Effector memory CD4-positive, alpha-beta T cell (primary cell): ENCODE results near the gene LRSAM1.

ENCODE experiments used
- DNase-seq, 3 donors: peaks; one replicate each; pipeline ENCODE4 v3.0.0-alpha.2; 2020
- H3K27ac ChIP-seq: 2 replicates; pipeline ENCODE4 v1.7.0; 2013; ENCODE audit warnings: mild to moderate bottlenecking, low read length, moderate library complexity; ENCODE audit not compliant: insufficient read depth, poor library complexity, severe bottlenecking
- H3K27me3 ChIP-seq: replicated peaks from 2 replicates; pipeline ENCODE4 v1.7.0; 2013; ENCODE audit warnings: mild to moderate bottlenecking, low read length; ENCODE audit not compliant: insufficient read depth, control insufficient read depth, poor library complexity, severe bottlenecking
- H3K36me3 ChIP-seq: 2 replicates; pipeline ENCODE4 v1.7.0; 2013; ENCODE audit warnings: mild to moderate bottlenecking, low read length, moderate library complexity; ENCODE audit not compliant: control insufficient read depth, insufficient read depth
- H3K4me1 ChIP-seq: 2 replicates; pipeline ENCODE4 v1.7.0; 2013; ENCODE audit warnings: low read length, mild to moderate bottlenecking; ENCODE audit not compliant: control insufficient read depth, insufficient read depth, poor library complexity, severe bottlenecking
- H3K4me3 ChIP-seq: 2 replicates; pipeline ENCODE4 v1.7.0; 2013; ENCODE audit warnings: low read length, low read depth, mild to moderate bottlenecking; ENCODE audit not compliant: insufficient read depth, poor library complexity, severe bottlenecking
- H3K9me3 ChIP-seq: 2 replicates; pipeline ENCODE4 v1.7.0; 2013; ENCODE audit warnings: mild to moderate bottlenecking, low read length, moderate library complexity; ENCODE audit not compliant: control insufficient read depth

Gene LRSAM1

DNA sequence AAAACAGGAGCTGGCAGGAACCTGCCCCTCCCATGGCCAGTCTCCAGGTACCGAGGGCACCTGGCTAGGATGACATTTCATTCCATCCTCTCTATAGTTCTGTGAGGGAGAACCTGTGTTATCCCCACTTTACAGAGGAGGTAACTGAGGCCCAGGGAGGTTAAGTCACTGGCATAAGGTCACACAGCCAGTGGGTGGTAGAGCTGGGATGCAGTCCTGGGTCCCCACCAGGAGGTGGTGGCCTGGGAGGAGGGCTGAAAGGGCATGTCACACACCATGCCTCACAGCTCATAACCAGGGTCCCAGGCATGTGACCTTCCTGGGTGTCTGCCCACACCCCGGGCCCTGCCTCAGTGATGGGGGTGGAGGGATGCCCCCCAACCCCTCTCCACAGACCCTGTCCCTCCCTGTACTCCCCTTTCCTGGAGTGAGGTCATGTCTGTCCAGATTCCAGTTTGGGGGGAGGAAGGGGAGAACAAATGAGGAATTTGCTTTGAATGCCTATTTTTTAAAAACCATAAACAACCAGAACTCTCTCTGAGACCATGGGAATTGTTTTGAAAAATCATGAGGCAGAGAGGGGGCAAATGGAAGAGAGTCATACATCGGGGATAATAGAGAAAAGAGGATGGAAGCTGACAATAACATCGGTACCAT is 83.1 kb downstream of the LRSAM1 start:
- Histone ChIP-seq H3K36me3 (no peaks in the 10 kb centered on the region), H3K4me3 (no peak overlapping the region), H3K4me1 (no peaks in the 10 kb centered on the region), H3K27ac (no peak overlapping the region), H3K9me3 (no peaks in the 10 kb centered on the region), H3K27me3 (no peaks in the 10 kb centered on the region)
- no peak for DNase-seq

DNA sequence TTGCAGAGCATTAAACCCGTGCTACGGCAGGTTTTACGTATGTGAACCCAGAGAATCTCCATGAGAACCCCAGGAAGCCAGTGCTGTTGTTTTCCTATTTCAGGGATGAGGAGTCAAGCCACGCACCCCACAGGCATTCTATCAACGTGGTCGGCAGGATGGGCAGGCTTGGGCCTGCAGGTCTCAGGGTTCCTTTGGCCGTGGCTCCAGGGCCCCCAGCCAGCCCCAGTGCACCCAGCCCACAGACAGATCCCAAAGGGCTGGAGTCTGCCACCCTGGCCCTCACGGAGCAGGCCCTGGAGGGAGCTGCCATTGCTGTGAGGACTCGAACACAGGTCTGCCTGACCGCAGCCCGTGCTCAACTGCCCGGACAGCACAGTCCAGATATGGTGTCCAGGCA is 83.6 kb downstream of the LRSAM1 start:
- no peaks in the 10 kb centered on the region for H3K4me1 ChIP-seq
- no peak overlapping the region for H3K27ac ChIP-seq
- H3K4me3 ChIP-seq: no peak overlapping the region
- H3K36me3 ChIP-seq: no peaks in the 10 kb centered on the region
- H3K27me3 ChIP-seq: no peaks in the 10 kb centered on the region
- DNase-seq: no peak
- H3K9me3 ChIP-seq: no peaks in the 10 kb centered on the region

DNA sequence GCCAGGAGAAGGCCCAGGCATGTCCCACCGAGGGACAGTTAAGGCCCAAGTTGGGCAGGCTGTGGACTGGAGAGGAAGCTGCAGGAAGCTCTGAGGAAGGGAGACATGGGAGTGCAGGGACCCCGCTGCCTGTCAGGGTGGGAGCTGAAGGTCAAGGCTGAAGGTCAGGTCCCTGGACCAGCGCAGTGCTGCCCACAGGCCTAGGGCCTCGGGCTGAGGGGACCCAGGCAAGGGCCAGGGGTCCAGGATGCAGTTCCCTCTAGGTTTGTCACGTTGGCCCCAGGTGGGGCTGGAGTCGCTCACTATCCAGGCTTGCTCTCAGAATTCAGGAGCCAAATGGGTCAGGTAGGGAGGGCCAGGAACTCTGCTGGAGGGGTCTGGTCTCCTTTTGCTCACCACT is 84.1 kb downstream of the LRSAM1 start:
- Histone ChIP-seq H3K27ac (no peak overlapping the region), H3K4me3 (no peak overlapping the region)

DNA sequence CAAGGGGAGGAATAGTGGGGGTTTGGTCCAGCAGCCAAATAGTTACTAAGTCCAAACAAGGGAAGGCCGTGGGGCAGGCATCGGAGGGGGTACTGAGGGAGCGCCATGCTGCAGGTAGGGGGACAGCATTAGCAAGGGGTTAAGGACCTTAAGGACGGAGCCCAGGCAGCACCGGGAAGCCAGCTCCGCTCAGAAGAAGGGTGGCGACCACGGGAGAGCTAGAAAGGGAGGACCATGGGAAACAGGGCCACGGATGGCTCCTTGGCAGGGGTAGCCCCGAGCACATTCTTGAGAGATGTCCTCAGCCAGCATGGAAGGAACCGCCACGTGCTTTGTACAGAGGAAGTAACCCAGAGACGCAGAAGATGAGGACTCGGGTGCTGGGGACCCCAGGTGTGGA is 84.5 kb downstream of the LRSAM1 start:
- Histone ChIP-seq H3K27me3 (no peaks in the 10 kb centered on the region), H3K27ac (no peak overlapping the region), H3K9me3 (no peaks in the 10 kb centered on the region), H3K4me3 (no peak overlapping the region), H3K4me1 (no peaks in the 10 kb centered on the region), H3K36me3 (no peaks in the 10 kb centered on the region)
- DNase-seq: no peak

More for the DNA sequence above, 84.1 kb downstream of the LRSAM1 start:
- DNase-seq: no peak
- Histone ChIP-seq H3K36me3 (no peaks in the 10 kb centered on the region), H3K4me1 (no peaks in the 10 kb centered on the region), H3K9me3 (no peaks in the 10 kb centered on the region), H3K27me3 (no peaks in the 10 kb centered on the region)

DNA sequence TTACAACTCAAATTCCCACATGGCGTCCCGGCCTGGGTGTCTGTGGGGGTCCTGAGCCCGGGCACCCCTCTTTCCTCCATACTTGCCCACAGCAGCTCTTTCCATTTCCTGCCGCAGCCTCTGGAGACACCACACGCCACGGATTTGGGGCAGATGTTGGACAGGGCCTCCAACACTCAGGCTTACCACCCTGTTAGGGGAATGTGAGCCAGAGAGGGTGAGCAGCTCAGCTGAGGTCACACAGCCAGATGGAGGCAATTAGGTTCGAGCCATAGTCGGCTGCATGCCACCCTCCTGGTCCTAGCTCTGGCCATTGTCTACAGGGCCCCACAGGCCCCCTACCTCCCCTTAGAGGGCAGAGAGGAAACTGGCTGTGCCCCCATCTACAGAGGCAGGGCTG is 85.2 kb downstream of the LRSAM1 start:
- DNase-seq: no peak
- H3K27me3 ChIP-seq: no peaks in the 10 kb centered on the region
- no peak overlapping the region for H3K4me3 ChIP-seq
- no peaks in the 10 kb centered on the region for H3K9me3 ChIP-seq
- H3K27ac ChIP-seq: no peak overlapping the region
- no peaks in the 10 kb centered on the region for H3K4me1 ChIP-seq
- H3K36me3 ChIP-seq: no peaks in the 10 kb centered on the region

DNA sequence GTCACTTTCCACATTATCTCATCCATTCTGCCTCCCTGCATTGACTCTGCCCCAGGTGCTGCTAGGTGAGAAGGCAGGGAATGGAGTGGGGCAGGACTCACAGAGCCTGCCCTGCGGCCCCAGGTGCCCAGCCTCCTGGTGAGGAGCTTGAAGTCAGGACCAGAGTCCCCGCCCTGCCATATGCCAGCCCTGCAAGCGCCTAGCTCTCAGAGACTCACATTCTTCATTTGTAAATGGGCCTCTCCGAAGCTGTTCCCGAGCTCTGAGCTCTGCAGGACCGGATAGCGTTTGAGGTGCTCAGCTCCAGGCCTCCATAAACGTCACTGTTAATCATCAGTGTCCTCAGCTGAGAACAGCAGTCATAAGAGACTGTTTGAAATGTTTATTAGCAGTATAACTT is 85.7 kb downstream of the LRSAM1 start:
- Histone ChIP-seq H3K27ac (no peak overlapping the region), H3K4me3 (no peak overlapping the region), H3K4me1 (no peaks in the 10 kb centered on the region), H3K27me3 (no peaks in the 10 kb centered on the region), H3K9me3 (no peaks in the 10 kb centered on the region), H3K36me3 (no peaks in the 10 kb centered on the region)
- no peak for DNase-seq

DNA sequence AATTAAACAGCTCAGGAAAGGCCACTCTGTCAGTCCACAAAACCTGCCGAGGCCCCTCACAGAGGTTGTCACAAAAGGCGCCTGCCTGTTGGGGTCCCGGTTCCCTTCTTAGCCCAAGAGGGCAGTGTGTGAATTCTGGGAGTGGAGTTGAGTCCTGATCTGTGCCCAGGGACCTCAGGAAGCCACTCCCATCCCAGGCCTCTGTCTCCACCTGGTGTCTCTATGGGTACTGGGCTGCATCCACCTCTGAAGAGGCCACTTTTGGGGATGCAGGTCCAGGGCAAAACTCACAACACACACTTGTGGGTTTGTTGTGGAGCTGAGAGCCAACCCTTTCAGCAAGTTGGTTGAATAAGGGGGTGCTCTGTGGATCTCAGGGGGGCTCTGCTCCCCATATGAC is 86.5 kb downstream of the LRSAM1 start:
- no peak for DNase-seq
- no peaks in the 10 kb centered on the region for H3K36me3 ChIP-seq
- no peak overlapping the region for H3K4me3 ChIP-seq
- H3K9me3 ChIP-seq: no peaks in the 10 kb centered on the region
- no peak overlapping the region for H3K27ac ChIP-seq
- no peaks in the 10 kb centered on the region for H3K27me3 ChIP-seq
- no peaks in the 10 kb centered on the region for H3K4me1 ChIP-seq

DNA sequence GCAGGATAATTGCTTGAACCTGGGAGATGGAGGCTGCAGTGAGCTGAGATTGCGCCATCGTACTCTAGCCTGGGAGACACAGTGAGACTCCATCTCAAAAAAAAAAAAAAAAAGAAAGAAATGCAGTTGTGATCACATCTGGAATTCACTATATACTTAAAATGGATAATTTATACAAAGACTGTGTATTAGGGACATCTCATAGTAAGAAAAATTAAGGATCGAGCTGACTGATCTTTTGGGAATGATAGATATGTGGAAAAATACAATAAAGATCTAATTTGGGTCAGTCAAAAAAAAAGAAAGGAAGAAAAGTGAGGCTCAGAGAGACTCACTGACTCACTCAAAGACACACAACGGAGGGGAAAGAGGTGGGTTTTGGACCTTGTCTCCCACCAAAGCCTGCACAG is 87.5 kb downstream of the LRSAM1 start:
- Histone ChIP-seq H3K9me3 (no peaks in the 10 kb centered on the region), H3K27ac (no peak overlapping the region), H3K4me3 (no peak overlapping the region), H3K36me3 (no peaks in the 10 kb centered on the region), H3K27me3 (no peaks in the 10 kb centered on the region), H3K4me1 (no peaks in the 10 kb centered on the region)
- DNase-seq: no peak

DNA sequence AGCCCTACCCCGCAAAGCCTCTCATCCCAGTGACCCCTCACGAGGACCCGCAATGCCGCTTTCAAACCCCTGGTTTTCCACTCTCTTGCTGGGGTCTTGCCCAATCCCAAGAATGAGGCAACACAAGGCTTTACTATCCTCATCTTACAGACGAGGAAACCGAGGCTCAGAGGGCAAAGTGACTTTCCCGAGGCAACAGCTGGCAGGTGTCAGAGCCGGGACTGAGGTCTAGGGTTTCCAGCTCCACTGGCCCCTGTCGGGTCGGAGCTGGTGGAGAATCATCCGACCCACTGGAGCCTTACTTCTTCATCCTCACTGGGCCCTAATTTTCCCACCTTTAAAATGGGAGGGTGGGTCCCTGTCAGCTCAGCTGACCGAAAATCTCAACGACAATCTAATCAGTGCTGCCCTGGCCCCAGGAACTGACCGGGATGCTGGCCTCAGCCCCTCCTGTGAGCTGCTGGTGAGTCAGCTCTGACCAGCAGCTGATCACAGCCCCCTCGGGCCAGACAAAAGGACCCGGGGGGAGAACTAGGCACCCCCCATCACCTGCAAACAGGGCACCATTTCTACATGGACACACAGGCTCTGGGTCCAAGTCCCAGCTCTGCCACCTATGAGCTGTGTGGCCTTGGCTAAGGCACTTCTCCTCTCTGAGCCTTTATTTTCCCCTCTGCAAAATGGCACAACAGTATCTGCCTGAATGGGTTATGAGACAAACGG is 88.1 kb downstream of the LRSAM1 start:
- H3K4me1 ChIP-seq: no peaks in the 10 kb centered on the region
- no peaks in the 10 kb centered on the region for H3K9me3 ChIP-seq
- no peaks in the 10 kb centered on the region for H3K27me3 ChIP-seq
- H3K27ac ChIP-seq: no peak overlapping the region
- no peak overlapping the region for H3K4me3 ChIP-seq
- no peaks in the 10 kb centered on the region for H3K36me3 ChIP-seq
- no peak for DNase-seq

DNA sequence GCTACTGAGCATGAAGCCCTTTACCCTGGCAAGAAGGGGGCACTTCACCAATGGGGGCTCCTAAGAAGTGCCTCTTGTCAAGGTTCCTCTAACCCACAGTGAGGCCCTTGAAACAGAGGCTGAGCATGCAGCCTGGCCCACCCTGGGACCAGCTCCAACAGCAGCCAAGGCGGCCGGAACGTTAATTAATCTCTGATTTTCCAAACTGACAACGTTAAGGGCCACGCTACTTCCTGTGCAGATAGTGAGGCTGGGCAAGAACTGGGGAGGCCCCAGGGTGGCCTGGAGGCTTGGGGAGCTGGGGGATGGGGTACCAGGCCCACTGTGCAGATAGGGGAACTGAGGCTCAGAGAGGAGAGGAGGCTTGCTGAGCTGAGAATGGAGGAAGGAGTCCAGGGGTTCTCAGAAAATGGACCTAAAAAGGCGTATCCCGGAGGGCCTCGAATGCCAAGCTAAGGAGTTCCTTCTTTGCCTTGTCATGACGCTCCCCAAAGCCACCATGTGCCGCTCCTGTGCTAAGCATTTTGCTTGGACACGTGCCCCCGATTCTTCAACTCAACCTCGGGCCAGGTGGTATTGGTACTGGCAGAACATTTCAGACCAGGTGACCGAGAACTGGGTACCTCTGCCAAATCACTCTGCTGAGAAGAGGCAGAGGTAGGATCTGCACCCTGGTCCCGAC is 88.8 kb downstream of the LRSAM1 start:
- Histone ChIP-seq H3K4me1 (no peaks in the 10 kb centered on the region), H3K4me3 (no peak overlapping the region), H3K27me3 (no peaks in the 10 kb centered on the region), H3K9me3 (no peaks in the 10 kb centered on the region), H3K27ac (no peak overlapping the region), H3K36me3 (no peaks in the 10 kb centered on the region)
- DNase-seq: no peak
